ENCODE data around the gene CHAF1B. TPM values are rescaled to one million over a fixed set of nuclear protein-coding genes. Genes with fewer than 3 reads are reported as not detected.

CHAF1B gene
- total RNA-seq, 2 donors from 2014 or later, result 4.2 to 6.3 TPM

- no peaks in the 10 kb centered on the region for H3K9me3 ChIP-seq
- no peaks in the 10 kb centered on the region for H3K36me3 ChIP-seq (replicated peaks in 1 of 2; ENCODE audit: insufficient read depth in 1 of 2, low read depth in 2 of 2)
- ATAC-seq (no peak), DNase-seq (no peak)
- H3K27ac ChIP-seq, result peak overlapping the region in 1 of 4 donors; percentile 75
- WGBS, 2 donors, result 77 to 99% methylated on average over 4 of the region's 4 CpGs
- TF ChIP-seq CTCF (IDR thresholded peaks at IDR 0.05) (no peak), POLR2A (IDR thresholded peaks at IDR 0.05) (no peak)
- H3K27me3 ChIP-seq, result no peaks in the 10 kb centered on the region
- no peak overlapping the region for H3K4me3 ChIP-seq
- intact Hi-C loops (cut with DNase I), result no loop called here
- H3K4me1 ChIP-seq, result peaks cover 6% of the 10 kb centered on the region
Measured at GRCh38 chr21:36431252-36431651, 46.1 kb downstream of the CHAF1B start.

- DNase-seq (no peak), ATAC-seq (no peak)
- Histone ChIP-seq H3K4me3 (no peak overlapping the region), H3K36me3 (replicated peaks in 1 of 2; ENCODE audit: insufficient read depth in 1 of 2, low read depth in 2 of 2) (no peaks in the 10 kb centered on the region), H3K9me3 (no peaks in the 10 kb centered on the region), H3K27me3 (no peaks in the 10 kb centered on the region), H3K27ac (no peak overlapping the region), H3K4me1 (peaks cover 13% of the 10 kb centered on the region)
- intact Hi-C loops (cut with DNase I), result no loop called here
- 74 to 81% methylated on average over 7 of the region's 7 CpGs for WGBS, 2 donors
- TF ChIP-seq POLR2A (IDR thresholded peaks at IDR 0.05) (no peak), CTCF (IDR thresholded peaks at IDR 0.05) (no peak)
Measured at GRCh38 chr21:36433059-36433709, 48.0 kb downstream of the CHAF1B start.

GRCh38 chr21:36434144-36434543 is 49.0 kb downstream of the CHAF1B start:
- 91 to 94% methylated on average over 6 of the region's 6 CpGs for WGBS, 2 donors
- TF ChIP-seq POLR2A (IDR thresholded peaks at IDR 0.05), result no peak
- no peak for TF ChIP-seq CTCF (IDR thresholded peaks at IDR 0.05)
- H3K36me3 ChIP-seq (replicated peaks in 1 of 2; ENCODE audit: insufficient read depth in 1 of 2, low read depth in 2 of 2), result no peaks in the 10 kb centered on the region
- no peaks in the 10 kb centered on the region for H3K9me3 ChIP-seq
- H3K27me3 ChIP-seq, result no peaks in the 10 kb centered on the region
- intact Hi-C loops (cut with DNase I), result no loop called here
- DNase-seq (no peak), ATAC-seq (no peak)
- peak overlapping the region in 1 of 4 donors; percentile 36 for H3K27ac ChIP-seq
- peaks cover 13% of the 10 kb centered on the region for H3K4me1 ChIP-seq
- H3K4me3 ChIP-seq, result no peak overlapping the region

- WGBS, 2 donors, result 67 to 74% methylated on average over 5 of the region's 5 CpGs
- intact Hi-C loops (cut with DNase I), result no loop called here
- TF ChIP-seq POLR2A (IDR thresholded peaks at IDR 0.05), result no peak
- no peak for TF ChIP-seq CTCF (IDR thresholded peaks at IDR 0.05)
- H3K36me3 ChIP-seq (replicated peaks in 1 of 2; ENCODE audit: insufficient read depth in 1 of 2, low read depth in 2 of 2), result no peaks in the 10 kb centered on the region
- H3K27ac ChIP-seq, result no peak overlapping the region
- ATAC-seq (no peak), DNase-seq (no peak)
- H3K4me1 ChIP-seq, result peaks cover 7% of the 10 kb centered on the region
- H3K9me3 ChIP-seq, result no peaks in the 10 kb centered on the region
- no peaks in the 10 kb centered on the region for H3K27me3 ChIP-seq
- H3K4me3 ChIP-seq, result no peak overlapping the region
Measured at GRCh38 chr21:36436829-36437744, 51.9 kb downstream of the CHAF1B start.

All from body of pancreas (tissue), 4 donors.